GM23338 (cell line): ENCODE data around the gene TIGAR. TPM values are rescaled to one million over a fixed set of nuclear protein-coding genes. Genes with fewer than 3 reads are reported as not detected.

Experiments used
- ATAC-seq: fragments of 200-7000 bp; cut with Tn5 transposase; 3 replicates; pipeline ENCODE4 v1.9.1; 2020
- DNase-seq: peaks from one replicate; pipeline ENCODE4 v3.0.0-alpha.2; 2015; ENCODE audit warnings: low spot score
- H2AFZ ChIP-seq: fragments of 200-600 bp; sonication (generic); 2 replicates; pipeline ENCODE4 v1.8.0; 2016; ENCODE audit warnings: antibody characterized with exemption, mild to moderate bottlenecking, moderate library complexity
- H3F3A ChIP-seq: fragments of 200-600 bp; sonication (generic); replicated peaks from 2 replicates; pipeline ENCODE4 v1.8.0; 2017; ENCODE audit warnings: antibody characterized with exemption, mixed run types, low read depth
- H3K27ac ChIP-seq: fragments of 200-600 bp; sonication (generic); 2 replicates; pipeline ENCODE4 v1.6.1; 2016; ENCODE audit warnings: low read depth
- H3K27me3 ChIP-seq: fragments of 200-600 bp; sonication (generic); 2 replicates; pipeline ENCODE4 v1.8.0; 2016; ENCODE audit warnings: mild to moderate bottlenecking, mixed run types, moderate library complexity; ENCODE audit not compliant: insufficient read depth
- H3K36me3 ChIP-seq: fragments of 200-600 bp; sonication (generic); 2 replicates; pipeline ENCODE4 v1.8.0; 2016; ENCODE audit warnings: mild to moderate bottlenecking; ENCODE audit not compliant: insufficient read depth
- H3K4me1 ChIP-seq: fragments of 200-600 bp; sonication (generic); 2 replicates; pipeline ENCODE4 v1.8.0; 2016; ENCODE audit warnings: mild to moderate bottlenecking, moderate library complexity; ENCODE audit not compliant: insufficient read depth
- H3K4me2 ChIP-seq: fragments of 200-600 bp; sonication (generic); 2 replicates; pipeline ENCODE4 v1.7.1; 2017; ENCODE audit warnings: mixed run types
- H3K4me3 ChIP-seq: fragments of 200-600 bp; sonication (generic); 2 replicates; pipeline ENCODE4 v1.6.1; 2016; ENCODE audit warnings: mixed run types
- H3K79me2 ChIP-seq: fragments of 200-600 bp; sonication (generic); replicated peaks from 2 replicates; pipeline ENCODE4 v1.8.0; 2017; ENCODE audit warnings: mild to moderate bottlenecking; ENCODE audit not compliant: insufficient read depth
- H3K9me2 ChIP-seq: fragments of 200-600 bp; sonication (generic); 2 replicates; pipeline ENCODE4 v1.8.0; 2017; ENCODE audit not compliant: insufficient read depth
- H4K20me1 ChIP-seq: fragments of 200-600 bp; sonication (generic); replicated peaks from 2 replicates; pipeline ENCODE4 v1.8.0; 2017; ENCODE audit warnings: mild to moderate bottlenecking; ENCODE audit not compliant: insufficient read depth
- H3K27ac Mint-ChIP-seq: 2 replicates; pipeline ENCODE4 v1.8.0; 2020; ENCODE audit warnings: inconsistent platforms, mild to moderate bottlenecking, moderate library complexity, mixed read lengths
- H3K27me3 Mint-ChIP-seq: 3 replicates; pipeline ENCODE4 v1.8.0; 2022; ENCODE audit warnings: low read depth, mild to moderate bottlenecking, moderate library complexity, mixed read lengths, inconsistent platforms; ENCODE audit not compliant: insufficient read depth, poor library complexity
- H3K36me3 Mint-ChIP-seq: 3 replicates; pipeline ENCODE4 v1.8.0; 2021; ENCODE audit warnings: low read depth, mild to moderate bottlenecking, inconsistent platforms, moderate library complexity, mixed read lengths
- H3K4me1 Mint-ChIP-seq: 3 replicates; pipeline ENCODE4 v1.8.0; 2020; ENCODE audit warnings: mild to moderate bottlenecking, inconsistent platforms, mixed read lengths
- H3K4me3 Mint-ChIP-seq: 3 replicates; pipeline ENCODE4 v1.8.0; 2021; ENCODE audit warnings: moderate library complexity, mild to moderate bottlenecking, inconsistent platforms, mixed read lengths
- H3K9me3 Mint-ChIP-seq: 3 replicates; pipeline ENCODE4 v1.8.0; 2020; ENCODE audit warnings: moderate library complexity, mild to moderate bottlenecking, inconsistent platforms, mixed read lengths
- CREB1 ChIP-seq: fragments of 250-450 bp; sonication (Bioruptor Pico); IDR thresholded peaks from 2 replicates; pipeline ENCODE4 v1.5.0; 2020; ENCODE audit warnings: low read depth, mild to moderate bottlenecking, moderate library complexity
- EZH2 ChIP-seq: fragments of 200-600 bp; sonication (generic); IDR thresholded peaks from one replicate; pipeline ENCODE4 v1.8.0; 2017; ENCODE audit warnings: antibody characterized with exemption, mild to moderate bottlenecking, low read depth; ENCODE audit not compliant: unreplicated experiment
- EZH2phosphoT487 ChIP-seq: fragments of 200-600 bp; sonication (generic); IDR thresholded peaks from one replicate; pipeline ENCODE4 v1.8.1; 2018; ENCODE audit warnings: antibody characterized with exemption; ENCODE audit not compliant: unreplicated experiment
- JUNB ChIP-seq: IDR thresholded peaks from one replicate; pipeline ENCODE4 v1.6.1; 2016; ENCODE audit warnings: antibody characterized with exemption; ENCODE audit not compliant: unreplicated experiment
- NANOG ChIP-seq: IDR thresholded peaks from 2 replicates; pipeline ENCODE4 v1.6.1; 2016; ENCODE audit warnings: antibody characterized with exemption, borderline replicate concordance
- POLR2AphosphoS5 ChIP-seq: IDR thresholded peaks from 2 replicates; pipeline ENCODE4 v1.6.1; 2016; ENCODE audit warnings: antibody characterized with exemption, low read depth
- STAT1 ChIP-seq: IDR thresholded peaks from one replicate; pipeline ENCODE4 v1.6.1; 2016; ENCODE audit warnings: antibody characterized with exemption; ENCODE audit not compliant: unreplicated experiment
- ZNF114 ChIP-seq: fragments of 250-450 bp; sonication (Bioruptor Pico); IDR thresholded peaks from 2 replicates; pipeline ENCODE4 v1.5.0; 2020; ENCODE audit warnings: mild to moderate bottlenecking, moderate library complexity
- ZNF331 ChIP-seq: fragments of 250-450 bp; sonication (Bioruptor Pico); IDR thresholded peaks from 2 replicates; pipeline ENCODE4 v1.5.0; 2020; ENCODE audit warnings: low read depth, mild to moderate bottlenecking, moderate library complexity
- polyA plus RNA-seq: library from polyadenylated mRNA; unstranded; fragments of >200 nt; fragmentation: Nextera tagmentation; extraction: Ambion mirVana; gene quantifications from 2 replicates; pipeline ENCODE4 v1.2.1, GENCODE V29; 2016
- total RNA-seq: library from RNA; depleted of rRNA; stranded (reverse); fragments of >200 nt; shearing (Covaris generic); gene quantifications from 2 replicates; pipeline ENCODE4 v1.2.3, GENCODE V29; 2014
- TF ChIP-seq, protein P1 (sequence below): IDR thresholded peaks from one replicate; pipeline ENCODE4 v1.6.1; 2018; ENCODE audit warnings: antibody characterized with exemption; ENCODE audit not compliant: unreplicated experiment
- TF ChIP-seq, protein P2 (sequence below), 2 experiments: fragments of 200-600 bp in 1 of 2; sonication (generic) in 1 of 2; conservative IDR thresholded peaks; 2 replicates each; pipeline versions ENCODE4 v1.5.1 to v1.6.1; 2016 to 2017; ENCODE audit warnings: antibody characterized with exemption in 2 of 2, low read depth in 2 of 2, mild to moderate bottlenecking in 2 of 2, moderate library complexity in 1 of 2
- TF ChIP-seq, protein P3 (sequence below): IDR thresholded peaks from 2 replicates; pipeline ENCODE4 v1.6.1; 2016; ENCODE audit warnings: antibody characterized with exemption
- TF ChIP-seq, protein P4 (sequence below): fragments of 250-450 bp; sonication (Bioruptor Pico); IDR thresholded peaks from 2 replicates; pipeline ENCODE4 v1.5.0; 2020; ENCODE audit warnings: mild to moderate bottlenecking, moderate library complexity

The TIGAR gene
- total and polyA plus RNA-seq, 2 experiments from 2014 or later: 10.4 to 13.3 TPM

DNA sequence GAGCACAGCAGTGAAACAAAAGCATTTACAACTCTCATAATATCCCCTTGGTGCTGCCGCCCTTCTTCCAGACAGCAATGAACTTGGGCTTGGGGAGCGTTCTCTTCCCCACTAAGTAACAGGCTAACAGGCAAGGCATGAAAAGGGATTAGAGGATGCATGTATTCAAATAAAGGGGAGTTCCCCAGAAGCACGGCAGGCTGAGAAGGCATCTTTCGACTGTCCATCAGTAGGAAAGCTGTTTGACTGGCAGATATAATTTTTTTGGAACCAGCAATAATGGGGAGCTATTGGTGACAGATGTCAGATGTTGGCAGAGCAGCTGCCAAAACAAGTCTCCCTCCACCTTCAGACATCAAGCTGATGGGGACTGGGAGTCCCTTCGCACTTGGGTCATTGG lies 9.2 kb upstream of the TIGAR start:
- Histone ChIP-seq H3K4me2 (no peak overlapping the region), H3K4me3 (no peak overlapping the region), H3K79me2 (no peaks in the 10 kb centered on the region), H3F3A (peaks cover 11% of the 10 kb centered on the region), H3K36me3 (no peaks in the 10 kb centered on the region), H3K27me3 (no peaks in the 10 kb centered on the region), H3K4me1 (peaks cover 15% of the 10 kb centered on the region), H2AFZ (no peak overlapping the region), H3K9me2 (no peaks in the 10 kb centered on the region), H3K27ac (no peak overlapping the region), H4K20me1 (no peaks in the 10 kb centered on the region)
- no peak overlapping the region for H3K27ac Mint-ChIP-seq
- peaks cover 10% of the 10 kb centered on the region; the same call in 2 of the 3 replicates for H3K36me3 Mint-ChIP-seq
- TF ChIP-seq EZH2 (no peak), ZNF114 (no peak), JUNB (no peak), POLR2AphosphoS5 (no peak), STAT1 (no peak), NANOG (no peak), CREB1 (CRISPR knock-in tag) (no peak), ZNF331 (CRISPR knock-in tag) (no peak), EZH2phosphoT487 (no peak)
- TF ChIP-seq, protein P1, sequence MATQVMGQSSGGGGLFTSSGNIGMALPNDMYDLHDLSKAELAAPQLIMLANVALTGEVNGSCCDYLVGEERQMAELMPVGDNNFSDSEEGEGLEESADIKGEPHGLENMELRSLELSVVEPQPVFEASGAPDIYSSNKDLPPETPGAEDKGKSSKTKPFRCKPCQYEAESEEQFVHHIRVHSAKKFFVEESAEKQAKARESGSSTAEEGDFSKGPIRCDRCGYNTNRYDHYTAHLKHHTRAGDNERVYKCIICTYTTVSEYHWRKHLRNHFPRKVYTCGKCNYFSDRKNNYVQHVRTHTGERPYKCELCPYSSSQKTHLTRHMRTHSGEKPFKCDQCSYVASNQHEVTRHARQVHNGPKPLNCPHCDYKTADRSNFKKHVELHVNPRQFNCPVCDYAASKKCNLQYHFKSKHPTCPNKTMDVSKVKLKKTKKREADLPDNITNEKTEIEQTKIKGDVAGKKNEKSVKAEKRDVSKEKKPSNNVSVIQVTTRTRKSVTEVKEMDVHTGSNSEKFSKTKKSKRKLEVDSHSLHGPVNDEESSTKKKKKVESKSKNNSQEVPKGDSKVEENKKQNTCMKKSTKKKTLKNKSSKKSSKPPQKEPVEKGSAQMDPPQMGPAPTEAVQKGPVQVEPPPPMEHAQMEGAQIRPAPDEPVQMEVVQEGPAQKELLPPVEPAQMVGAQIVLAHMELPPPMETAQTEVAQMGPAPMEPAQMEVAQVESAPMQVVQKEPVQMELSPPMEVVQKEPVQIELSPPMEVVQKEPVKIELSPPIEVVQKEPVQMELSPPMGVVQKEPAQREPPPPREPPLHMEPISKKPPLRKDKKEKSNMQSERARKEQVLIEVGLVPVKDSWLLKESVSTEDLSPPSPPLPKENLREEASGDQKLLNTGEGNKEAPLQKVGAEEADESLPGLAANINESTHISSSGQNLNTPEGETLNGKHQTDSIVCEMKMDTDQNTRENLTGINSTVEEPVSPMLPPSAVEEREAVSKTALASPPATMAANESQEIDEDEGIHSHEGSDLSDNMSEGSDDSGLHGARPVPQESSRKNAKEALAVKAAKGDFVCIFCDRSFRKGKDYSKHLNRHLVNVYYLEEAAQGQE: no peak
- TF ChIP-seq, protein P2, sequence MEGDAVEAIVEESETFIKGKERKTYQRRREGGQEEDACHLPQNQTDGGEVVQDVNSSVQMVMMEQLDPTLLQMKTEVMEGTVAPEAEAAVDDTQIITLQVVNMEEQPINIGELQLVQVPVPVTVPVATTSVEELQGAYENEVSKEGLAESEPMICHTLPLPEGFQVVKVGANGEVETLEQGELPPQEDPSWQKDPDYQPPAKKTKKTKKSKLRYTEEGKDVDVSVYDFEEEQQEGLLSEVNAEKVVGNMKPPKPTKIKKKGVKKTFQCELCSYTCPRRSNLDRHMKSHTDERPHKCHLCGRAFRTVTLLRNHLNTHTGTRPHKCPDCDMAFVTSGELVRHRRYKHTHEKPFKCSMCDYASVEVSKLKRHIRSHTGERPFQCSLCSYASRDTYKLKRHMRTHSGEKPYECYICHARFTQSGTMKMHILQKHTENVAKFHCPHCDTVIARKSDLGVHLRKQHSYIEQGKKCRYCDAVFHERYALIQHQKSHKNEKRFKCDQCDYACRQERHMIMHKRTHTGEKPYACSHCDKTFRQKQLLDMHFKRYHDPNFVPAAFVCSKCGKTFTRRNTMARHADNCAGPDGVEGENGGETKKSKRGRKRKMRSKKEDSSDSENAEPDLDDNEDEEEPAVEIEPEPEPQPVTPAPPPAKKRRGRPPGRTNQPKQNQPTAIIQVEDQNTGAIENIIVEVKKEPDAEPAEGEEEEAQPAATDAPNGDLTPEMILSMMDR (conservative IDR thresholded peaks at IDR 0.05; ENCODE audit: low read depth in 2 of 2): no peak
- TF ChIP-seq, protein P3, sequence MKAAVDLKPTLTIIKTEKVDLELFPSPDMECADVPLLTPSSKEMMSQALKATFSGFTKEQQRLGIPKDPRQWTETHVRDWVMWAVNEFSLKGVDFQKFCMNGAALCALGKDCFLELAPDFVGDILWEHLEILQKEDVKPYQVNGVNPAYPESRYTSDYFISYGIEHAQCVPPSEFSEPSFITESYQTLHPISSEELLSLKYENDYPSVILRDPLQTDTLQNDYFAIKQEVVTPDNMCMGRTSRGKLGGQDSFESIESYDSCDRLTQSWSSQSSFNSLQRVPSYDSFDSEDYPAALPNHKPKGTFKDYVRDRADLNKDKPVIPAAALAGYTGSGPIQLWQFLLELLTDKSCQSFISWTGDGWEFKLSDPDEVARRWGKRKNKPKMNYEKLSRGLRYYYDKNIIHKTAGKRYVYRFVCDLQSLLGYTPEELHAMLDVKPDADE: no peak
- TF ChIP-seq, protein P4, sequence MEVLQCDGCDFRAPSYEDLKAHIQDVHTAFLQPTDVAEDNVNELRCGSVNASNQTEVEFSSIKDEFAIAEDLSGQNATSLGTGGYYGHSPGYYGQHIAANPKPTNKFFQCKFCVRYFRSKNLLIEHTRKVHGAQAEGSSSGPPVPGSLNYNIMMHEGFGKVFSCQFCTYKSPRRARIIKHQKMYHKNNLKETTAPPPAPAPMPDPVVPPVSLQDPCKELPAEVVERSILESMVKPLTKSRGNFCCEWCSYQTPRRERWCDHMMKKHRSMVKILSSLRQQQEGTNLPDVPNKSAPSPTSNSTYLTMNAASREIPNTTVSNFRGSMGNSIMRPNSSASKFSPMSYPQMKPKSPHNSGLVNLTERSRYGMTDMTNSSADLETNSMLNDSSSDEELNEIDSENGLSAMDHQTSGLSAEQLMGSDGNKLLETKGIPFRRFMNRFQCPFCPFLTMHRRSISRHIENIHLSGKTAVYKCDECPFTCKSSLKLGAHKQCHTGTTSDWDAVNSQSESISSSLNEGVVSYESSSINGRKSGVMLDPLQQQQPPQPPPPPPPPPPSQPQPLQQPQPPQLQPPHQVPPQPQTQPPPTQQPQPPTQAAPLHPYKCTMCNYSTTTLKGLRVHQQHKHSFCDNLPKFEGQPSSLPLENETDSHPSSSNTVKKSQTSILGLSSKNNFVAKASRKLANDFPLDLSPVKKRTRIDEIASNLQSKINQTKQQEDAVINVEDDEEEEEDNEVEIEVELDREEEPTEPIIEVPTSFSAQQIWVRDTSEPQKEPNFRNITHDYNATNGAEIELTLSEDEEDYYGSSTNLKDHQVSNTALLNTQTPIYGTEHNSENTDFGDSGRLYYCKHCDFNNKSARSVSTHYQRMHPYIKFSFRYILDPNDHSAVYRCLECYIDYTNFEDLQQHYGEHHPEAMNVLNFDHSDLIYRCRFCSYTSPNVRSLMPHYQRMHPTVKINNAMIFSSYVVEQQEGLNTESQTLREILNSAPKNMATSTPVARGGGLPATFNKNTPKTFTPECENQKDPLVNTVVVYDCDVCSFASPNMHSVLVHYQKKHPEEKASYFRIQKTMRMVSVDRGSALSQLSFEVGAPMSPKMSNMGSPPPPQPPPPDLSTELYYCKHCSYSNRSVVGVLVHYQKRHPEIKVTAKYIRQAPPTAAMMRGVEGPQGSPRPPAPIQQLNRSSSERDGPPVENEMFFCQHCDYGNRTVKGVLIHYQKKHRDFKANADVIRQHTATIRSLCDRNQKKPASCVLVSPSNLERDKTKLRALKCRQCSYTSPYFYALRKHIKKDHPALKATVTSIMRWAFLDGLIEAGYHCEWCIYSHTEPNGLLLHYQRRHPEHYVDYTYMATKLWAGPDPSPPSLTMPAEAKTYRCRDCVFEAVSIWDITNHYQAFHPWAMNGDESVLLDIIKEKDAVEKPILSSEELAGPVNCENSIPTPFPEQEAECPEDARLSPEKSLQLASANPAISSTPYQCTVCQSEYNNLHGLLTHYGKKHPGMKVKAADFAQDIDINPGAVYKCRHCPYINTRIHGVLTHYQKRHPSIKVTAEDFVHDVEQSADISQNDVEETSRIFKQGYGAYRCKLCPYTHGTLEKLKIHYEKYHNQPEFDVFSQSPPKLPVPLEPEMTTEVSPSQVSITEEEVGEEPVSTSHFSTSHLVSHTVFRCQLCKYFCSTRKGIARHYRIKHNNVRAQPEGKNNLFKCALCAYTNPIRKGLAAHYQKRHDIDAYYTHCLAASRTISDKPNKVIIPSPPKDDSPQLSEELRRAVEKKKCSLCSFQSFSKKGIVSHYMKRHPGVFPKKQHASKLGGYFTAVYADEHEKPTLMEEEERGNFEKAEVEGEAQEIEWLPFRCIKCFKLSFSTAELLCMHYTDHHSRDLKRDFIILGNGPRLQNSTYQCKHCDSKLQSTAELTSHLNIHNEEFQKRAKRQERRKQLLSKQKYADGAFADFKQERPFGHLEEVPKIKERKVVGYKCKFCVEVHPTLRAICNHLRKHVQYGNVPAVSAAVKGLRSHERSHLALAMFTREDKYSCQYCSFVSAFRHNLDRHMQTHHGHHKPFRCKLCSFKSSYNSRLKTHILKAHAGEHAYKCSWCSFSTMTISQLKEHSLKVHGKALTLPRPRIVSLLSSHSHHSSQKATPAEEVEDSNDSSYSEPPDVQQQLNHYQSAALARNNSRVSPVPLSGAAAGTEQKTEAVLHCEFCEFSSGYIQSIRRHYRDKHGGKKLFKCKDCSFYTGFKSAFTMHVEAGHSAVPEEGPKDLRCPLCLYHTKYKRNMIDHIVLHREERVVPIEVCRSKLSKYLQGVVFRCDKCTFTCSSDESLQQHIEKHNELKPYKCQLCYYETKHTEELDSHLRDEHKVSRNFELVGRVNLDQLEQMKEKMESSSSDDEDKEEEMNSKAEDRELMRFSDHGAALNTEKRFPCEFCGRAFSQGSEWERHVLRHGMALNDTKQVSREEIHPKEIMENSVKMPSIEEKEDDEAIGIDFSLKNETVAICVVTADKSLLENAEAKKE (CRISPR knock-in tag): no peak
- DNase-seq (no peak), ATAC-seq (no peak)
- no peaks in the 10 kb centered on the region; the same call in 2 of the 3 replicates for H3K9me3 Mint-ChIP-seq
- H3K4me3 Mint-ChIP-seq: no peak overlapping the region
- H3K4me1 Mint-ChIP-seq: peaks cover 20% of the 10 kb centered on the region
- H3K27me3 Mint-ChIP-seq: peaks cover 12% of the 10 kb centered on the region
